IgD-negative memory B cell (primary cell): Measurements from ENCODE around the gene GLI3. TPM values are rescaled to one million over a fixed set of nuclear protein-coding genes. Genes with fewer than 3 reads are reported as not detected.
A peak's percentile ranks its signal among the peaks of the same experiment; 100 is the strongest.

ENCODE experiments used
- H3K27ac Mint-ChIP-seq, 3 donors: one replicate each; pipeline ENCODE4 v1.8.0; 2020 to 2022; ENCODE audit warnings: mild to moderate bottlenecking in 3 of 3, mixed read lengths in 3 of 3, moderate library complexity in 1 of 3
- H3K27me3 Mint-ChIP-seq: one replicate; pipeline ENCODE4 v1.8.0; 2021; ENCODE audit warnings: mixed read lengths
- H3K36me3 Mint-ChIP-seq: one replicate; pipeline ENCODE4 v1.8.0; 2020; ENCODE audit warnings: mild to moderate bottlenecking, mixed read lengths
- H3K4me1 Mint-ChIP-seq, 3 donors: one replicate each; pipeline ENCODE4 v1.8.0; 2020 to 2022; ENCODE audit warnings: mixed read lengths in 3 of 3, mild to moderate bottlenecking in 1 of 3
- H3K4me3 Mint-ChIP-seq, 4 donors: one replicate each; pipeline ENCODE4 v1.8.0; 2020 to 2022; ENCODE audit warnings: mild to moderate bottlenecking in 4 of 4, mixed read lengths in 4 of 4, moderate library complexity in 3 of 4
- H3K9me3 Mint-ChIP-seq, 3 donors: one replicate each; pipeline ENCODE4 v1.8.0; 2020 to 2021; ENCODE audit warnings: mixed read lengths in 3 of 3, mild to moderate bottlenecking in 1 of 3
- polyA plus RNA-seq: library from polyadenylated mRNA; unstranded; fragments of 300-500 nt; fragmentation: Illumina TruSeq; gene quantifications from one replicate; pipeline ENCODE4 v1.2.3, GENCODE V29; 2021

GLI3 gene
- polyA plus RNA-seq, 1 donor from 2014 or later, result not detected

- no peaks in the 10 kb centered on the region for H3K27me3 Mint-ChIP-seq
- no peaks in the 10 kb centered on the region for H3K4me1 Mint-ChIP-seq
- H3K36me3 Mint-ChIP-seq, result no peaks in the 10 kb centered on the region
- H3K4me3 Mint-ChIP-seq, result no peak overlapping the region
- H3K9me3 Mint-ChIP-seq, result no peaks in the 10 kb centered on the region
- no peak overlapping the region for H3K27ac Mint-ChIP-seq
Measured at GRCh38 chr7:42161719-42162118, 75.3 kb downstream of the GLI3 start.

- Mint-ChIP-seq H3K27ac (no peak overlapping the region), H3K4me1 (no peaks in the 10 kb centered on the region), H3K36me3 (no peaks in the 10 kb centered on the region), H3K27me3 (no peaks in the 10 kb centered on the region), H3K4me3 (no peak overlapping the region), H3K9me3 (no peaks in the 10 kb centered on the region)
Measured at GRCh38 chr7:42161110-42161509, 75.9 kb downstream of the GLI3 start.

GRCh38 chr7:42159130-42159529 lies 77.9 kb downstream of the GLI3 start:
- Mint-ChIP-seq H3K4me3 (no peak overlapping the region), H3K27ac (no peak overlapping the region), H3K4me1 (no peaks in the 10 kb centered on the region), H3K27me3 (no peaks in the 10 kb centered on the region), H3K9me3 (no peaks in the 10 kb centered on the region), H3K36me3 (no peaks in the 10 kb centered on the region)

- H3K27ac Mint-ChIP-seq, result no peak overlapping the region
- H3K4me3 Mint-ChIP-seq, result no peak overlapping the region
- no peaks in the 10 kb centered on the region for H3K9me3 Mint-ChIP-seq
- no peaks in the 10 kb centered on the region for H3K4me1 Mint-ChIP-seq
- H3K36me3 Mint-ChIP-seq, result no peaks in the 10 kb centered on the region
- no peaks in the 10 kb centered on the region for H3K27me3 Mint-ChIP-seq
Measured at GRCh38 chr7:42156967-42157721, 79.9 kb downstream of the GLI3 start.

- Mint-ChIP-seq H3K9me3 (no peaks in the 10 kb centered on the region), H3K27ac (no peak overlapping the region), H3K27me3 (no peaks in the 10 kb centered on the region), H3K4me1 (no peaks in the 10 kb centered on the region), H3K4me3 (no peak overlapping the region), H3K36me3 (no peaks in the 10 kb centered on the region)
Measured at GRCh38 chr7:42156291-42156865, 80.6 kb downstream of the GLI3 start.

- Mint-ChIP-seq H3K4me3 (no peak overlapping the region), H3K36me3 (no peaks in the 10 kb centered on the region)
Measured at GRCh38 chr7:42155584-42156290, 81.3 kb downstream of the GLI3 start.

GRCh38 chr7:42154173-42154572 lies 82.8 kb downstream of the GLI3 start:
- no peak overlapping the region for H3K27ac Mint-ChIP-seq
- no peaks in the 10 kb centered on the region for H3K27me3 Mint-ChIP-seq
- H3K9me3 Mint-ChIP-seq, result no peaks in the 10 kb centered on the region
- H3K4me3 Mint-ChIP-seq, result peak overlapping the region in 1 of 4 donors; percentile 58
- no peaks in the 10 kb centered on the region for H3K36me3 Mint-ChIP-seq
- H3K4me1 Mint-ChIP-seq, result no peaks in the 10 kb centered on the region

More at GRCh38 chr7:42155584-42156290, 81.3 kb downstream of the GLI3 start:
- Mint-ChIP-seq H3K27ac (no peak overlapping the region), H3K27me3 (no peaks in the 10 kb centered on the region), H3K9me3 (no peaks in the 10 kb centered on the region), H3K4me1 (no peaks in the 10 kb centered on the region)

GRCh38 chr7:42152329-42153205 lies 84.4 kb downstream of the GLI3 start:
- H3K27me3 Mint-ChIP-seq, result no peaks in the 10 kb centered on the region
- no peaks in the 10 kb centered on the region for H3K9me3 Mint-ChIP-seq
- no peak overlapping the region for H3K27ac Mint-ChIP-seq
- no peaks in the 10 kb centered on the region for H3K36me3 Mint-ChIP-seq
- H3K4me1 Mint-ChIP-seq, result no peaks in the 10 kb centered on the region
- H3K4me3 Mint-ChIP-seq, result no peak overlapping the region

- H3K9me3 Mint-ChIP-seq, result no peaks in the 10 kb centered on the region
- H3K4me3 Mint-ChIP-seq, result no peak overlapping the region
- H3K27me3 Mint-ChIP-seq, result no peaks in the 10 kb centered on the region
- no peak overlapping the region for H3K27ac Mint-ChIP-seq
- no peaks in the 10 kb centered on the region for H3K4me1 Mint-ChIP-seq
- no peaks in the 10 kb centered on the region for H3K36me3 Mint-ChIP-seq
Measured at GRCh38 chr7:42151309-42151708, 85.7 kb downstream of the GLI3 start.

GRCh38 chr7:42145539-42145938 lies 91.5 kb downstream of the GLI3 start:
- Mint-ChIP-seq H3K27me3 (peaks cover 1% of the 10 kb centered on the region), H3K36me3 (no peaks in the 10 kb centered on the region), H3K4me1 (no peaks in the 10 kb centered on the region), H3K27ac (no peak overlapping the region), H3K9me3 (peaks cover 0 to 2% (median 0%) of the 10 kb centered on the region in 3 donors), H3K4me3 (no peak overlapping the region)

GRCh38 chr7:42144604-42145003 lies 92.4 kb downstream of the GLI3 start:
- Mint-ChIP-seq H3K4me3 (no peak overlapping the region), H3K9me3 (peaks cover 0 to 2% (median 0%) of the 10 kb centered on the region in 3 donors), H3K27me3 (peaks cover 6% of the 10 kb centered on the region), H3K36me3 (no peaks in the 10 kb centered on the region), H3K27ac (no peak overlapping the region), H3K4me1 (no peaks in the 10 kb centered on the region)

GRCh38 chr7:42143711-42144600 lies 93.1 kb downstream of the GLI3 start:
- no peaks in the 10 kb centered on the region for H3K36me3 Mint-ChIP-seq
- H3K4me3 Mint-ChIP-seq, result no peak overlapping the region
- H3K27me3 Mint-ChIP-seq, result peaks cover 6% of the 10 kb centered on the region
- H3K4me1 Mint-ChIP-seq, result no peaks in the 10 kb centered on the region
- no peak overlapping the region for H3K27ac Mint-ChIP-seq
- H3K9me3 Mint-ChIP-seq, result peaks cover 0 to 2% (median 0%) of the 10 kb centered on the region in 3 donors

- Mint-ChIP-seq H3K9me3 (peaks cover 0 to 2% (median 0%) of the 10 kb centered on the region in 3 donors), H3K4me3 (no peak overlapping the region), H3K27ac (no peak overlapping the region), H3K27me3 (peaks cover 6% of the 10 kb centered on the region), H3K4me1 (no peaks in the 10 kb centered on the region), H3K36me3 (no peaks in the 10 kb centered on the region)
Measured at GRCh38 chr7:42142089-42142488, 94.9 kb downstream of the GLI3 start.

GRCh38 chr7:42139751-42140150 lies 97.3 kb downstream of the GLI3 start:
- H3K27ac Mint-ChIP-seq, result no peak overlapping the region

More at GRCh38 chr7:42139751-42140150, 97.3 kb downstream of the GLI3 start:
- no peaks in the 10 kb centered on the region for H3K36me3 Mint-ChIP-seq
- H3K4me1 Mint-ChIP-seq, result no peaks in the 10 kb centered on the region
- H3K4me3 Mint-ChIP-seq, result no peak overlapping the region
- peaks cover 6% of the 10 kb centered on the region for H3K27me3 Mint-ChIP-seq
- H3K9me3 Mint-ChIP-seq, result peaks cover 0 to 2% (median 0%) of the 10 kb centered on the region in 3 donors
